Hypothalamus (tissue), 51 donors: ENCODE data around the gene LMF2.
"Not testable (repeated sequence)": the region's sequence is repeated elsewhere in the genome, so short reads cannot be mapped to it uniquely, and the experiment has no call there.

Source experiments
- DNase-seq, 51 donors: peaks; one replicate each; lab custom pipeline; 2025; lab: John Stamatoyannopoulos, UW

Gene LMF2

DNA sequence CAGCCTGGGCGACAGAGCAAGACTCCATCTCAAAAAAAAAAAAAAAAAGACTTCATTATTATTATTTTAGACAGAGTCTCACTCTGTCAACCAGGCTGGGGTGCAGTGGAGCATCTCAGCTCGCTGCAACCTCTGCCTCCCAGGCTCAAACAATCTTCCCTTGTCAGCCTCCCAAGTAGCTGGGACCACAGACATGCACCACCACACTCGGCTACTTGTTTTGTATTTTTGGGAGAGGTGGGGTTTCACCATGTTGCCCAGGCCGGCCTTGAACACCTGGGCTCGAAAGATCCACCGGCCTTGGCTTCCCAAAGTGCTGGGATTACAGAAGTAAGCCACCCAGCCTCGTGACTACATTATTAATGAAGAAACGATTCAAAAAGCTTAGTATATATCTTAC lies 27.6 kb upstream of the LMF2 start:
- DNase-seq, result no peak

DNA sequence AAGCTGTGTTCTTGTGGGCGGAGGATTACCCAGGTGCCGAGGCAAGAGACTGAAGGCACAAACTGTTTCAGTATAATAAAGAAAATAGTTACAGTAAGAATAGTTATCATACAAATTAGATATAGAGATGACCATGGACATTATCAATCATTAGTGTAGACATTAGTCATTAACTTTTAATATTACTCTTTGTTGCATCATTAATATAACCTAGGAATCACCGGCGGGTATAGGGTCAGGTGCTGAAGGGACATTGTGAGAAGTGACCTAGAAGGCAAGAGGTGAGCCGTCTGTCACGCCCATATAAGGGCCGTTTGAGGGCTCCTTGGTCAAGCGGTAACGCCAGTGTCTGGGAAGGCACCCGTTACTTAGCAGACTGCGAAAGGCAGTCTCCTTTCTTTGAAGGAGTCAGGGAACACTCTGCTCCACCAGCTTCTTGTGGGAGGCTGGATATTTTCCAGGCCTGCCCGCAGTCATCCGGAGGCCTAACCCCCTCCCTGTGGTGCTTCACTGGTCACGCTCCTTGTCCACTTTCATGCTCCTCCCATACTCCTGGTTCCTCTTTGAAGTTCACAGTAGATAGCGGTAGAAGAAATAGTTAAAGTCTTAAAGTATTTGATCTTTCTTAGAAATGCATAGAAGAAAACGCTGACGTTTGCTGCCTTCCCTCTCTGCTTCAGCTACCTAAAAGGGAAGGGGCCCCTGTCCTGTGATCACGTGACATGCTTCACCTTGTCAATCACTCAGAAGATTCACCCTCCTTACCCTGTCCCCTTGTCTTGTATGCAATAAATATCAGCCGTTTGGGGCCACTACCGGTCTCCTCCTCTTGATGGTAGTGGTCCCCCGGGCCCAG lies 26.6 kb upstream of the LMF2 start:
- DNase-seq, result not testable (repeated sequence)

DNA sequence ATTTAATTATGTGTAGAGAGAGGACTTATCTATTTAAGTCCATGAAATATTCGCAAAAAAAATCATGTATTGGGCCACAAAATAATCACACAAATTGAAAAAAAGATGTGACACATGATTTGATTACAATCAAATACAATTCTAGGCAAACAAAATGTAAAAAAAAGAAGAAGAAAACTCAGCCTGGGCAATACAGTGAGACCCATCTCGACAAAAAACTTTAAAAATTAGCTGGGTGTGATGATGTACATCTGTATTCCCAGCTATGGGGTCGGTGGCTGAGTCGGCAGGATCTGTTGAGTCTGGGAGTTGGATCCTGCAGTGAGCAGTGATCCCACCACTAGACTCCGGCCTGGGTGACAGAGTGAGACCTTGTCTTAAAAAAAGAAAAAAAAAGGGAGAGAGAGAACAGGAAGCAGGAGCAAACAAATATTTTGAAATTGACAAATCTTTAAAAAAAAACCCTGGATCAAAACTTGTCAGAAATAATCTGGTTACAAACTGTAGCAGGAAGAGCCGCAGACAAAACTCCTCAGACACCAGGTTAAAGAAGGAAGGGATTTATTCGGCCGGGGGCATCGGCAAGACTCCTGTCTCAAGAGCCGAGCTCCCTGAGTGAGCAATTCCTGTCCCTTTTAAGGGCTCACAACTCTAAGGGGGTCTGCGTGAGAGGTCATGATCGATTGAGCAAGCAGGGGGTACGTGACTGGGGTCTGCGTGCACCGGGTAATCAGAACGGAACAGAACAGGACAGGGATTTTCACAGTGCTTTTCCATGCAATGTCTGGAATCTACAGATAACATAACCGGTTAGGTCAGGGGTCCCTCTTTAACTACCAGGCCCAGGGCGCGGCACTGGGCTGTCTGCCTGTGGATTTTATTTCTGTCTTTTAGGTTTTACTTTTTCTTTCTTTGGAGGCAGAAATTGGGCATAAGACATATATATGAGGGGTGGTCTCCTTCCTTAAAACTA lies 25.6 kb upstream of the LMF2 start:
- DNase-seq, result no peak

DNA sequence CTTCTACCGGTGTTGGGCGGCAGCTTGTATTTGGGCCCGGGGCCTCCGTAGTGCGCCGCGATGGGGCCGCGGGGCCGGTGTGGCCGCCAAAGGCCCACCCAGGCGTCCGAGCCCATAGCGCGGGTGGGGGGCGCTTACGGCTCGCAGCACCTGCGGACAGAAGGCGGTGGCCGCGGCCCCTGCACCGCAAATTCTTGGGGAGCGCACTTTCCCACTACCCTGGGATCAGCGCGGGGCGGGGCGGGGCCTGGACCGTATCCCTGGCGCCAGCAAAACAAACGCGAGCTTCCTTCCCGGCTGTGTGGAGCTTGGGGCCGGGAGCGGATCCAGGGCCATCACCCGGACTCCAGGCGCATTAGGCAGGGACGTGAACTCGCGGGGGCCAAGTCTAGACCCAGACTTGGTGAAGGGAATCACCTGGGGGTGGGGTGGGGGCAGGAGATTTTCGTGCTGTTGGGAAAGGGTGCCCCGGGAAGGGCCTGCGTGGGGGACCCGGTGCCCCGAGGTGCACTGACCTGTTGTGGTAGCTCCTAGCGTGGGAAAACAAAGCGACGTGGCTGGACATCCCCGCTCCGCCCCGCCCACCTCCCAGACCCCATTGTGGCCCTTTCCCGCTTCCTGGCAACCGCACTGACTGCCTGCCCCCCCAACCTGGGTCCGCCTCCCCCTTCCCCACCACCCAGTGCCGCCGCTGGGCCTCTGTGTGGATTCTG lies 24.6 kb upstream of the LMF2 start:
- peak in 1 of 51 donors; percentile 39 for DNase-seq

DNA sequence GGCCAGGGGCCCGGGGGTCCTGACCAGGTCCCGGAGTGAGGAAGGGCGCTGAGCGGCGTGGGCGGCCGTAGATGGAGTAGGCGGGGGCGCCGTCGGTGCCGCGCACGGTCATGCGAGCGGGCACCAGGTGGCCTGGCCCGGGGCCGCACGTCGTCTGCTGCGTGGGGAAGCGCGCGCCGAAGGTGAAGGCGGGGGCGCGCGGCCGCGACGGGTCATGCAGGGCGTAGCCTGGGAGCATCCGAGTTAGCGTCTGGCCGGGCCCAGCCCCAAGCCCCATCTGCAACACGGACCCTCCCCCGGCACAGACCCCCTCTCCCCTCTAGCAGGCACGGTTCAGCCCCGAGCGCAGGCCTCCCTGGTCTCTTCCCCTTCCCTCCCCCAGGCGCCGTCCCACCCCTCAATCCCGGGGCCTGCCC lies 24.1 kb upstream of the LMF2 start:
- no peak for DNase-seq

DNA sequence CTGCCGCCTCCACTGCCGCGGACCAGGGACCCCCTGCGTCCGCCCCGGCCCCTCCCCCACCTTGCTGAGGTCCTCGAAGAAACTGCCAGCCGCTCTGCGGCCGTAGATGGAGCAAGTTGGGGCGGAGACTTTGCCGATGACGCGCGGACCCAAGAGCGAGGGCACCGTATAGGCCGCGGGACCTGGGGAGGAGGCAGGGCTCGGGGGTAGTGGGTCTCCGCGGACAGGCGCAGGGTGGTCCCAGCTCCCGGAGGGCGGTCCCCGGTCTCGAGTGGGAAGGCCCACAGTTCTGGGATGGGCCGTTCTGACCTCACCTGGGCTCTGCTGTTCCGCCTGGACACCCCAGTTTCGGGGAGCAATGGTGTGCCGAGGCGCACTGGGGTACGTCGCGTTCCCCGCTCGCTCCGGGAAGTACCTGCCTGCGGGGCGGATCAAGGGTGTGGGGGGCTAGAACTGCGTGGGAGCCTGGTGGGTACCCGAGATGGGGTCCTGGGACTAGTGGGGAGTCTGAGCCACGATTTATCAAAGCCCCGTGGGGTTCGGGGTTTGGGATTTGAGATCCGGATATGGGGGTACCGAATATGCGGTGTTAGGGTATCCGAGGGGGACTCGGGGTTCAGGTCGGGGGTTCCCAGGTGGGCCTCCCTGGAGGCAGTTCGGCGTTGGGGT lies 23.5 kb upstream of the LMF2 start:
- peak in 3 of 51 donors; percentile 26 to 36 (median 26) for DNase-seq

DNA sequence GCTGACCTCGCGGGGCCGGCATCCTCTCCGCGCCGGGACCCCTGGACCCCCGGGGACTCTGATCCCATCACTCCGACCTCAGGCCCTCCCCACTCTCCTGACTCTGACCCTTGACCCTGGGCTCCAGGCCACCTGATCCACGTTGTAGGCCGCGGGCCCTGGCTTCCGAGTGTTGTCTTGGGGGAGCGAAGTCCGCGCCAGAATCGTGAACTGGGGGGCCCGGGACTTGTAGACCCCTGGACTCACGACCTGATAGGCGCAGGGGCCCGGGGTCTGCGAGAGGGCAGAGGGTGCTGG lies 23.0 kb upstream of the LMF2 start:
- DNase-seq, result no peak

DNA sequence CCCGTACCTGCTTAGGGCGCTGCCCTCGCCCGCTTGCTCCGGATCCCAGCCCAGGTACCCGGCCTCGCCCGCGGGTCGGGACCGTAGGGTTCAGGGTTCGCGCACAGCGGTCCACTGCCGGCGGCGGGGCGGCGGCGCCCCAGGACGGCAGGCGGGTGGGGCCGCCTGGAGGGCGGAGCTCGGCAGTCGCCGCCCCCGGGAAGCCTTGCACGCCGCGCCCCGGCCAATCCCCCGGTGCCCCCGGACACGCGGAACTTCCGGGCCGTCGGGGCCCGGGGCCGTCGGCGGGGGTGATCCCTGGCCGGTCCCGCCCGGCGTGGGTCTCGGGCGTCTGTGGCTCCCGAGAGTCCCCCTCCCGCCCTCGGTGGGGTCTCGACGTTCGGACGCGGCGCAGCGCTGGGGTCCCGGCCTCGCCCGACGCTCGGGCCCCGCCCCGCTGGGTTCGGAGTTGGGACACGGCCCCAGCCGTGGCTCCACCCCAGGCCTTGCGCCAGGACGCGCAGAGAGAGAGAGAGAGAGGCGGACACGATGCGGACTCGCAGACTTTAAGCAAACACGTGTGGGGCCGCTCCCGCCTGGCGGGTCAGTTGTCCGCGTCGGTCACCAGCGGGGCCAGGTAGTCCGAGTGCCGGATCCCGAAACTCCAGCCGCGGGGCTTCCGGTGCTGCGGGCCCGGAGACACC lies 22.5 kb upstream of the LMF2 start, which contains the start of gene TYMP:
TYMP (minus strand) TSS at position 116 of the 683 bp plus-strand sequence. CDS start 303 bp downstream, outside the sequence.
- DNase-seq, result peak in 3 of 51 donors; percentile 16 to 40 (median 18)

DNA sequence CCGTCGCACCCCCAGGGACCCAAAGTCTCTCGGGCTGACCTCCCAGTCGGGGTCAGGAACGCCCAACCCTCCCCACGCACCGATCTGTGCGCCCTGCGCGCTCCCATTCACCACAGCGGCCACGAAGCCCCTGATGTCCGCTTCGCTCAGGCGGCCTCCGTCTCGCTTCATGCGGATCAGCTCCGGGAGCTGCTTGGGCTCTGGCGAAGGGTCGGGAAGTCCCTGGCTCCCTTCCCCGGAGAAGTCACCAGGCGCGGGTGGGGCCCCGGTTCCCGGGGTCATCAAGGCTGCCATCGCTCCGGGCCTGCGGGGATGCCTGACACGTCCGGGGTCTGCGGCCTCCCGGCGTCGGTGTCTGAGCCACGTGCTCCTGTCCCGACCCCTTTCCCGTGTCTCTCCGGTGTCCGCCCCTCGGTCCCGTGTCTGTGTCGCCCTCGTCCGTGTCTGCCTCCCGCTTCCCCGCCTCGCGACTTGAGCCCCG lies 22.0 kb upstream of the LMF2 start:
- no peak for DNase-seq

DNA sequence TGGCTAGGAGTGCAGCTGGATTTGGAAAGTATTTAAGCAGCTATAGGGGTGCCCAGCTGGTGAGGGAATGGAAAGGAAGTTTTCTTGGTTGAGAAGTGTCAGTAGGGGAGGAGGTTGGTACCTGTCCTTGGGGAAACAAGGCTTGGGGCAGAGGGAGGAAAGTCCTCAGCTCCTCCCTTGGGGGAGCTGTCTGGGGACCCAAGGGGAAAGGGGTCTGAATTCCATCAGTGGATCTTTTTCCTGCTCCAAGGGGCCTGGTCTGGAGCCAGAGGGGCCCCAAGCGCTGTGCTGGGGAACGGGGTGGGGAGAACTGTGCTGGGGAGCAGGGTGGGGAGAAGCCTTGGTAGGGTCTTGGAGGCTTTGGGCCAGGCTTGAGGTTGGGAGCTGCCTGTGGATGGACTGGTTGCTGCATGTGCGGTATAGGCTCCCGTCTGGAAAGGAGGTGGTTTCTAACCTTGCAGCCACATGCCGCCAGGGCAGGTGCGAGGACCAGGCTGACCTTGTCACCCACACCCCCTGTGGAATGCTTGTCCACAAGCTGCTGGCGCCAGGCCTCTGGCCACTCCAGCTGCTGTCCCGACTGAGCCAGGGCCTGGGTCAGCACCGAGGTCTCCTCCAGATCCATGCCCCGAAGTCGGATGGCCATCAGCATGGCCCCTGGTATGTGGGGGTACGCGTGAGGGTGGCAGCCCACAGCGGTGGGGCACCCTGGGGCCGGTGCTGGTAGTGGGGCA lies 21.3 kb upstream of the LMF2 start:
- no peak for DNase-seq

DNA sequence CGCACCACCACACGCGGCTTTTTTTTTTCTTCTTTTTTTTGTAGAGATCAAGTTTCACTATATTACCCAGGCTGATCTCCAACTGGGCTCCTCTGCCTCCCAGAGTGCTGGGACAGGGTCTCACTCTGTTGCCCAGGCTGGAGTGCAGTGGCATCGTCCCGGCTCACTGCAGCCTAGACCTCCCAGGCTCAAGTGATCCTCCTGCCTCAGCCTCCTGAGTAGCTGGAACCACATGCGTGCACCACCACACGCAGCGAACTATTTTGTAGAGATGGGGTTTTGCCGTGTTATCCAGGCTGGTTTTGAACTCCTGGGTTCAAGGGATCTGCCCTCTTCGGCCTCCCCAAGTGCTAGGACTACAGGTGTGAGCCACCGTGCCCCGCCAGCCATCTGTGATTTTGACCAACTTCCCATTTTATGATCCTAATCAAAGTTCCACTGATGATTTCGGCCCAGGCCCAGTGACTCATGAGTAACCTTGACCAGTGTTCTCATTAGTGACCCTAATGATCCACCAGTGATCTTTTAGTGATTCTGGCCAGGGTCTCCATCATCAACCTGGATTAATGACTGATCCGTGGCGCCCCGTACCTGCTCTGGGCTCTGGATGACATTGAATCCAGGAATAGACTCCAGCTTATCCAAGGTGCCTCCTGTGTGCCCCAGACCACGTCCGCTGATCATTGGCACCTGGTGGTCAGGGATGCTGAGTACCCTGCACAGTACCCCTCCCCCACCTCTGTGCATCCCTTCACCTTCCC lies 20.6 kb upstream of the LMF2 start:
- DNase-seq, result no peak

DNA sequence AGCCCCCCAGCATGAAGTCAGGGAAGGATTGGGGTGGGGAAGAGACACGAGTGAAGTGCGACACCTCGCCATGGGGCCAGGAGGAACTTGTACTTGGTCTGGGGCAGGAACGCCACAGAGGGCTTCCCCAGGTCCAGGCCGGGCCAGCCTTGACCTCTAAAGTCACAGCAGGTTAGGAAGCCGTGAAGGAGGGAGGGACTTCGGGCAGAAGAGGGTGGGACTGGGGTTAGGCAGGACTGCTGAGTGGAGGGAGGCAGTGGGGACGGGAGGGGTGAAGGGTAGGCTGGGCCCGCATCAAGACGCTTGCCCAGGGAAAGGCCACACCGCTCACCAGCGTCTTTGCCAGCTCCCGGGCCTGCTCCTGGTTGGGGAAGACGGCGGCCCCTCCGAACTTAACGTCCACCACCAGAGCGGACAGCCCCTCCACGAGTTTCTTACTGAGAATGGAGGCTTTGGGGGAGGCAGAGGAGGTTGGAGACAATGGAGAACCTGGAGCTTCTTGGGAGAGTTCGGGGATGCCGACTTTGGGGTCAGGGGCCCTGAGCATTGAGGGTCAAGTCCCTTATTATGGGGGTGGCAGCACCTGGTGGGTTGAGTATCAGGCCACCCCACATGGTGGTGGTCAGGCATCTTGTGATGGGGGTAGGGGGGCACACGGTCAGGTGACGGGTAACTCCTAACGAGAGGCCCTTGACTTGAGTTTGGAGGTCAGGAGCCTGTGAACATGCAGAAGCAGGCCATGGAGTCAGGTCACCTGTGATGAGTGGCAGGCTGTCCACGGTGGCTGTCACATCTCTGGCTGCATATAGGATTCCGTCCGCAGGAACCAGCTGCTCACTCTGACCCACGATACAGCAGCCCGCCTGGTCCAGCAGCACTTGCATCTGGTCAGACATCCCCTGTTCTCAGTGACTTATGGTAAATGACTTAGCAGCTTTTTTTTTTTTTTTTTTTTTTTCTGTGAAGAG lies 19.6 kb upstream of the LMF2 start:
- peak in 4 of 51 donors; percentile 24 to 39 (median 30) for DNase-seq

DNA sequence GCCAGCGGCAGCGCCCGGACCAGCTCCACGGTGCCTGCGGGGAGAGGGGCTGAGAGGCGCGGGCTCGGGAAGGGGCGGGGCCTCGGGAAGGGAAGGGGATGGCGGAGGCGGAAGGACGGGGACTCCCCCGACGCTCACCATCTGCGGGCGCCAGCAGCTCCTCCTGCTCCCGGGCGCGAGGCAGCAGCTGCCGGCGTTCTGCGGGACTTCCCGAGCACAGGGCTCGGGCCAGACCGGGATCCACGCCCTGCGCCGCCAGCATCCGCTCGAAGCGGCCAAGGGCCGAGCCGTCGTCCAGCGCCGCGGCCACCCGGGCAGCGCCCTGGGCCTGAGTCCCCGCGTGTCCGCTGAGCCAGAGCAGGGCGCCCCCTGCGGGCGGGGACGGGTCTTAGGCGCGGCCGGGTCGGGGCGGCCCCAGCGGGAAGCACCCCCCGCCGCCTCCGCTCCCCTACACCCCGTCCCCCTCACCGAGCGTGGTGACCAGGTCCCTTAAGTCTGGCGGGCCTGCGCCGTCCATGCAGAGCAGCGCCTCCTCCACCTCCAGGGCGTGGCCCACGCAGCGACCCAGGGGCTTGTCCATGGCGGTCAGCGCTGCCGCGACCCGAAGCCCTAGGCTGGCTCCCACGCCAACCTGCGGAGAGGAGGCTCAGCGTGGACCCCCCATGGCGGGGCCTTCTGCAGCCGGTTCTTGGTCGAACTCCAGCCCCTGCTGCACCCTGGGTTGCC lies 18.8 kb upstream of the LMF2 start:
- DNase-seq, result peak in 30 of 51 donors; percentile 36 to 85 (median 68)

DNA sequence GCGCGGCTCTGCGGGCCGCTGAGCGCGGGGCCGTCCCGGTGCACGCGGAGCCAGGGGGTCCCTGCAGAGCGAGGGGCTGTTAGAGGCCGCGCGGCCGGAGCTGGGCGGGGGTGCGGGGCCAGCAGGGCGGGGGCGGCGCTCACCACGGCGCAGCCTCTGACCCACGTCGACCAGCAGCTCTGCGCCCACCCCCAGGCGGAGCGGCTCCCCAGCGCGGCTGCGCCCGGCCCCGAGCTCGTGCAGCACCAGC lies 18.3 kb upstream of the LMF2 start:
- peak in 18 of 51 donors; percentile 50 to 86 (median 71) for DNase-seq

DNA sequence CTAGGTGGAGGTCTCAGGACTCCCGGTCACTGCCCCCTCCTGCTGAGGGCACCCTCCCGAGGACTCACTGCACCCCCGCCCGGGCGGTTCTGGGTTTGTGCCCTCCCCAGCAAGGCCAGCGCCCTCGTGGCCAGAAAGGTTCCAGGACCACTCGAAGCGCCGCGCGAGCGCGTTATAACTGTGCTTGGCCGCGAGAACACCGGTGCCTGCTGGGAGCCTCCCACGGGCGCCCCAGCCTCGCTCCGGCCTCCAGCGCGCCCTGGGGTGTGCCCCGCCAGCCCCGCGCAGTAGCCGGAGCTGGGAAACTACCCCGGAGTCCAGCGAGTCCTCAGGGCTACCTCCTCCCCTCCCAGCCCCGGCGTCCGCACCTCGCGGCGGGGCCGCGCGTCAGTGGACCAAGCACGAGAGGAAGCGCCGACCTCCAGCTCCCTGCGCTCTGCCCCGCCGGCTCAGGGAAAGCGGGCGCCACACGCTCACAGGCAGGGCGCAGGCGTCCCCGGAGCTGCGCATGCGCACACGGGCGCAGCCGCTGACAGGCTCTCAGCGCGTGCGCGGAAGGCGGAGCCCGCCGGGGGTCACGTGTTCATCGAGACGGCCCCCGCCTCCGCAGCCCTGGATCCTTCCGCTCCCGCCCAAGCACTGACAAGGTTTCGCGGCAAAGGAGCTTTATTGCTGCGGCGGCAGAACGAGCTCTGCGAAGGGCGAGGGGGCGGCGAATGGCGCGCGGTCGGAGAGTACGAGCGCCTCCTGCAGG lies 17.8 kb upstream of the LMF2 start, which contains the start of gene SCO2:
SCO2 (minus strand) TSS at position 495 of the 754 bp plus-strand sequence. CDS start 1,187 bp downstream, outside the sequence.
- peak; percentile 52 to 95 (median 87) for DNase-seq
